ENCODE data around the gene EFHC2.
"Not testable (repeated sequence)": the region's sequence is repeated elsewhere in the genome, so short reads cannot be mapped to it uniquely, and the experiment has no call there.

Gene EFHC2

GRCh38 chrX:44253575-44253942, 89.9 kb downstream of the EFHC2 start:
- Histone ChIP-seq H3K27ac (ENCODE audit: low read depth, low read length) (no peak overlapping the region), H3K27me3 (ENCODE audit: control insufficient read depth in 1 of 2, insufficient read depth in 2 of 2, low read length in 2 of 2) (peaks cover 0 to 4% of the 10 kb centered on the region in 2 donors), H3K36me3 (ENCODE audit: insufficient read depth, low read length) (no peaks in the 10 kb centered on the region), H3K9ac (ENCODE audit: low read length) (no peak overlapping the region), H3K4me1 (ENCODE audit: insufficient read depth, low read length) (peaks cover 8% of the 10 kb centered on the region), H3K9me3 (ENCODE audit: low read length) (no peaks in the 10 kb centered on the region), H3K4me3 (ENCODE audit: low read depth in 1 of 2, low read length in 2 of 2) (peak overlapping the region in 1 of 2 donors; percentile 18)

DNA sequence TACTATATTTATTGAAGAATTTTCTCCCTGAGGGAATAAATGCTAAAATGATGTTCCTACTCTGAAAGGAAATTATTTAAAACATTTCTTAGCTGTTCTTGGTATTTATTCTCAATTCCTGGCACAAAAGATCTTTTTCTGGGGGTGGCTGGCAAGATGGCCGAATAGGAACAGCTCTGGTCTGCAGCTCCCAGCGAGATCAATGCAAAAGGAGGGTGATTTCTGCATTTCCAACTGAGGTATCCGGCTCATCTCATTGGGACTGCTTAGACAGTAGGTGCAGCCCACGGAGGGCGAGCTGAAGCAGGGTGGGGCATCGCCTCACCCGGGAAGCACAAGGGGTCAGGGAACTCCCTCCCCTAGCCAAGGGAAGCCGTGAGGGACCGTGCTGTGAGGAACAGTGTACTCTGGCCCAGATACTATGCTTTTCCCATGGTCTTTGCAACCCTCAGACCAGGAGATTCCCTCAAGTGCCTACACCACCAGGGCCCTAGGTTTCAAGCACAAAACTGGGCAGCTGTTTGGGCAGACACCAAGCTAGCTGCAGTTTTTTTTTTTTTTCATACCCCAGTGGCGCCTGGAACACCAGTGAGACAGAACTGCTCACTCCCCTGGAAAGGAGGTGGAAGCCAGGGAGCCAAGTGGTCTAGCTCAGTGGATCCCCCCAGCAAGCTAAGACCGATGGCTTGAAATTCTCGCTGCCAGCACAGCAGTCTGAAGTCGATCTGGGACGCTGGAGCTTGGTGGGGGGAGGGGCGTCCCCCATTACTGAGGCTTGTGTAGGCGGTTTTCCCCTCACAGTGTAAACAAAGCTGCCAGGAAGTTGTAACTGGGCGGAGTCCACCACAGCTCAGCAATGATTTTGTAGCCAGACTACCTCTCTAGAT, 90.5 kb downstream of the EFHC2 start:
- not testable (repeated sequence) for H3K27ac ChIP-seq (ENCODE audit: low read depth, low read length); H3K9ac ChIP-seq (ENCODE audit: low read length)
- peak overlapping the region in 1 of 2 donors; percentile 18 for H3K4me3 ChIP-seq (ENCODE audit: low read depth in 1 of 2, low read length in 2 of 2)

DNA sequence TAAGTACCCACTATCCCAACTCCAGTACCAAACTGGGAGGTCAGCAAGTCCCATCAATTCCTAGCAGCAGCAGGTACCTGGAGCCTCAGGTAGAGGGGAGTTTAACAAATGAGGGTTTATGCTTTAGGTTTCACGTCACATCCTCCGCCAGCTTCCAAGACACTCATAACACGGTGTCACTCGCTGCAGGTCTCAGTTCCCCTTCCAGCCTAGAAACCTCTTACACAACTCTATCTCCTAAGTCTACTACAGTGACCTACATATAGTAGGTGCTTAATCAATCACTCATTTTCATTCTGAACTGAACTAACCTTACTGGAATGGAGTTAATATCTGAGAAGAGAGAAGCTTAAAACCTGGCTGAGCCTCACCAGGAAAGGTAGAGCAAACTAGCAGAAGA, 96.0 kb downstream of the EFHC2 start:
- Histone ChIP-seq H3K9ac (ENCODE audit: low read length) (no peak overlapping the region), H3K27me3 (ENCODE audit: control insufficient read depth in 1 of 2, insufficient read depth in 2 of 2, low read length in 2 of 2) (peaks cover 0 to 10% of the 10 kb centered on the region in 2 donors)

More for the DNA sequence above, 90.5 kb downstream of the EFHC2 start:
- H3K9me3 ChIP-seq (ENCODE audit: low read length); H3K4me1 ChIP-seq (ENCODE audit: insufficient read depth, low read length); H3K36me3 ChIP-seq (ENCODE audit: insufficient read depth, low read length); H3K27me3 ChIP-seq (ENCODE audit: control insufficient read depth in 1 of 2, insufficient read depth in 2 of 2, low read length in 2 of 2): not testable (repeated sequence)

GRCh38 chrX:44246826-44247225, 96.6 kb downstream of the EFHC2 start:
- Histone ChIP-seq H3K4me3 (ENCODE audit: low read depth in 1 of 2, low read length in 2 of 2) (no peak overlapping the region), H3K27me3 (ENCODE audit: control insufficient read depth in 1 of 2, insufficient read depth in 2 of 2, low read length in 2 of 2) (peaks cover 0 to 5% of the 10 kb centered on the region in 2 donors), H3K36me3 (ENCODE audit: insufficient read depth, low read length) (no peaks in the 10 kb centered on the region), H3K27ac (ENCODE audit: low read depth, low read length) (no peak overlapping the region), H3K9ac (ENCODE audit: low read length) (no peak overlapping the region), H3K9me3 (ENCODE audit: low read length) (no peaks in the 10 kb centered on the region), H3K4me1 (ENCODE audit: insufficient read depth, low read length) (no peaks in the 10 kb centered on the region)

More for the DNA sequence above, 96.0 kb downstream of the EFHC2 start:
- Histone ChIP-seq H3K27ac (ENCODE audit: low read depth, low read length) (no peak overlapping the region), H3K4me3 (ENCODE audit: low read depth in 1 of 2, low read length in 2 of 2) (no peak overlapping the region), H3K36me3 (ENCODE audit: insufficient read depth, low read length) (no peaks in the 10 kb centered on the region), H3K4me1 (ENCODE audit: insufficient read depth, low read length) (no peaks in the 10 kb centered on the region), H3K9me3 (ENCODE audit: low read length) (no peaks in the 10 kb centered on the region)

DNA sequence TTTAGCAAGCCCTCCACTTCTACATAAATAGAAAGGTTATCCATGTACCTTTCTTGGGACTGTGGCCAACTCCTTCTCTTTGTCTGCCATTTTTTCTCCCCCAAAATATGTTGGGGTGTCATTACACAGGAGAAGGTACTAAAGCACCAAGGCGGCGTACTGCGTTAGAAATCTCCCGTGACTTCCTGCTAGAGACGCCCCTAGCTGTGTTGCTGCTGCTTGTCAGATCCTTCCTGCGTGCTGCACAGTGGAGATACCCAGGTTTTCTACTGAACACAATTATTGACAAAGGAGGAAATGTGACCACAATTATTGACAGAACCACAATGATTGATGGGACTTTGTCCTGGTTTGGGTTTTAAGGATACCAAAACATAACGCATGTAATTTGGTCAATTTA, 97.7 kb downstream of the EFHC2 start:
- no peak overlapping the region for H3K4me3 ChIP-seq (ENCODE audit: low read depth in 1 of 2, low read length in 2 of 2)
- no peak overlapping the region for H3K27ac ChIP-seq (ENCODE audit: low read depth, low read length)
- H3K27me3 ChIP-seq (ENCODE audit: control insufficient read depth in 1 of 2, insufficient read depth in 2 of 2, low read length in 2 of 2) = peaks cover 0 to 5% of the 10 kb centered on the region in 2 donors
- no peak overlapping the region for H3K9ac ChIP-seq (ENCODE audit: low read length)
- no peaks in the 10 kb centered on the region for H3K9me3 ChIP-seq (ENCODE audit: low read length)
- no peaks in the 10 kb centered on the region for H3K36me3 ChIP-seq (ENCODE audit: insufficient read depth, low read length)
- H3K4me1 ChIP-seq (ENCODE audit: insufficient read depth, low read length) = no peaks in the 10 kb centered on the region

- Histone ChIP-seq H3K4me1 (ENCODE audit: insufficient read depth, low read length) (no peaks in the 10 kb centered on the region), H3K36me3 (ENCODE audit: insufficient read depth, low read length) (no peaks in the 10 kb centered on the region), H3K9ac (ENCODE audit: low read length) (no peak overlapping the region), H3K27ac (ENCODE audit: low read depth, low read length) (no peak overlapping the region), H3K27me3 (ENCODE audit: control insufficient read depth in 1 of 2, insufficient read depth in 2 of 2, low read length in 2 of 2) (peaks cover 0 to 5% of the 10 kb centered on the region in 2 donors), H3K9me3 (ENCODE audit: low read length) (no peaks in the 10 kb centered on the region), H3K4me3 (ENCODE audit: low read depth in 1 of 2, low read length in 2 of 2) (no peak overlapping the region)
Measured at GRCh38 chrX:44244008-44244407, 99.5 kb downstream of the EFHC2 start.

DNA sequence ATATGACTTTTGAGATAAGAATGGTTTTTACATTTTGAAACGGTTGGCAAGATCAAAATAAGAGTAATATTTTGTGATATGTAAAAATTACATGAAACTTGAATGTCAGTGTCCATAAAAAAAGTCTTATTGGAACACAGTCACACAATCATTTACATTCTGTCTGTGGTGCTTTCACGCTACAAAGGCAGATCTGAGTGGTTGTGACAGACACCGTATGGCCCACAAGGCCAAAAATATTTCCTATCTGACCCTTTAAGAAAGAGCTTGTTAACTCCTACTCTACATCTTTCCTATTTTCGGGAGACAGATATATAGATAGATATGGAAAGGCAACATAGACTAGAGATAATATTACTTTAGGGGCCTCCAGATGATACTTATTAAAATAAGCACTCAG, 101.9 kb downstream of the EFHC2 start:
- Histone ChIP-seq H3K27ac (ENCODE audit: low read depth, low read length) (no peak overlapping the region), H3K36me3 (ENCODE audit: insufficient read depth, low read length) (no peaks in the 10 kb centered on the region), H3K27me3 (ENCODE audit: control insufficient read depth in 1 of 2, insufficient read depth in 2 of 2, low read length in 2 of 2) (peaks cover 0 to 5% of the 10 kb centered on the region in 2 donors), H3K4me1 (ENCODE audit: insufficient read depth, low read length) (no peaks in the 10 kb centered on the region), H3K9me3 (ENCODE audit: low read length) (no peaks in the 10 kb centered on the region), H3K4me3 (ENCODE audit: low read depth in 1 of 2, low read length in 2 of 2) (no peak overlapping the region), H3K9ac (ENCODE audit: low read length) (no peak overlapping the region)

- Histone ChIP-seq H3K27ac (ENCODE audit: low read depth, low read length) (no peak overlapping the region), H3K9ac (ENCODE audit: low read length) (no peak overlapping the region), H3K27me3 (ENCODE audit: control insufficient read depth in 1 of 2, insufficient read depth in 2 of 2, low read length in 2 of 2) (peaks cover 0 to 3% of the 10 kb centered on the region in 2 donors), H3K4me3 (ENCODE audit: low read depth in 1 of 2, low read length in 2 of 2) (no peak overlapping the region), H3K9me3 (ENCODE audit: low read length) (no peaks in the 10 kb centered on the region), H3K36me3 (ENCODE audit: insufficient read depth, low read length) (no peaks in the 10 kb centered on the region), H3K4me1 (ENCODE audit: insufficient read depth, low read length) (no peaks in the 10 kb centered on the region)
Measured at GRCh38 chrX:44240036-44240435, 103.4 kb downstream of the EFHC2 start.

DNA sequence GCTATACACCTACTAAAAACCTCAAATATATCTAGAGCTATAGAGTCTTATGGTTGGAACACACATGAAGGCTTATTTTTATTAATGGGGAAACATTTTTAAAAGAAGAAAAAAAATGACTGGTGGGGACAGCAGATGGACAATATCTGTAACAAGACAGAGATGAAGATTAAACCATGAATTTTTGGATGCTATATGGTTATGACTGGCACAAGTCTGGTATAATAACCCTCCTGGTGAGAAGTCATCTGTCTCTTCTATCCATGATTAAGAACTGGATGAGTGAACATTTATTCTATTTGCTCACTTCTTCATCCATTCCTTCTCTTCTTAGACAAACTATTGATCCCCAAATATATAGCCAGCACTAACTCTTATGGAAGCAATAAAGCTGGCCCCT, 104.4 kb downstream of the EFHC2 start:
- H3K4me3 ChIP-seq (ENCODE audit: low read depth in 1 of 2, low read length in 2 of 2) = no peak overlapping the region
- H3K36me3 ChIP-seq (ENCODE audit: insufficient read depth, low read length) = no peaks in the 10 kb centered on the region
- H3K27me3 ChIP-seq (ENCODE audit: control insufficient read depth in 1 of 2, insufficient read depth in 2 of 2, low read length in 2 of 2) = no peaks in the 10 kb centered on the region
- no peak overlapping the region for H3K27ac ChIP-seq (ENCODE audit: low read depth, low read length)
- H3K4me1 ChIP-seq (ENCODE audit: insufficient read depth, low read length) = peaks cover 3% of the 10 kb centered on the region
- no peak overlapping the region for H3K9ac ChIP-seq (ENCODE audit: low read length)
- H3K9me3 ChIP-seq (ENCODE audit: low read length) = no peaks in the 10 kb centered on the region

DNA sequence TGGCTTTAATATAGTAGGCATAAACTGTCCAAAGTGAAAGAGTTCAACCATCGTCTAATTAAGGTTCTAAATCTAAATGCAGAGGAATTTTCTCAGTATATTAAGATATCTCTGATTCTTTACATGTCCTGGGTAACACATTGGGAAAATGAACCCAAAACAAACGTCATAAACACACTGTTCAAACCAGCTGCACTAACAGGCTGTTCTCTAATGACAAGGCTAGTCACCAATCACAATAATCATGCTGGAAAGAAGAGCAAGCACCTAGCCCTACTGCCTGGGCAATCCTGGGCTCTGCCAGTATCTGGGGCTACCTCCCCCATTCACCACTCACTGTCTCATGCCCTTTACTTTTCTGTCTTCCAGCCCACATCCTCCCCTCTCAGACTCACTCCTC, 107.9 kb downstream of the EFHC2 start:
- no peak overlapping the region for H3K4me3 ChIP-seq (ENCODE audit: low read depth in 1 of 2, low read length in 2 of 2)
- no peaks in the 10 kb centered on the region for H3K36me3 ChIP-seq (ENCODE audit: insufficient read depth, low read length)
- no peaks in the 10 kb centered on the region for H3K27me3 ChIP-seq (ENCODE audit: control insufficient read depth in 1 of 2, insufficient read depth in 2 of 2, low read length in 2 of 2)
- peaks cover 3% of the 10 kb centered on the region for H3K4me1 ChIP-seq (ENCODE audit: insufficient read depth, low read length)
- no peak overlapping the region for H3K27ac ChIP-seq (ENCODE audit: low read depth, low read length)
- no peaks in the 10 kb centered on the region for H3K9me3 ChIP-seq (ENCODE audit: low read length)
- no peak overlapping the region for H3K9ac ChIP-seq (ENCODE audit: low read length)

GRCh38 chrX:44234541-44234940, 108.9 kb downstream of the EFHC2 start:
- H3K4me1 ChIP-seq (ENCODE audit: insufficient read depth, low read length) = peaks cover 3% of the 10 kb centered on the region
- H3K9me3 ChIP-seq (ENCODE audit: low read length) = no peaks in the 10 kb centered on the region
- no peaks in the 10 kb centered on the region for H3K27me3 ChIP-seq (ENCODE audit: control insufficient read depth in 1 of 2, insufficient read depth in 2 of 2, low read length in 2 of 2)
- H3K36me3 ChIP-seq (ENCODE audit: insufficient read depth, low read length) = no peaks in the 10 kb centered on the region
- H3K4me3 ChIP-seq (ENCODE audit: low read depth in 1 of 2, low read length in 2 of 2) = no peak overlapping the region
- no peak overlapping the region for H3K9ac ChIP-seq (ENCODE audit: low read length)
- H3K27ac ChIP-seq (ENCODE audit: low read depth, low read length) = no peak overlapping the region

DNA sequence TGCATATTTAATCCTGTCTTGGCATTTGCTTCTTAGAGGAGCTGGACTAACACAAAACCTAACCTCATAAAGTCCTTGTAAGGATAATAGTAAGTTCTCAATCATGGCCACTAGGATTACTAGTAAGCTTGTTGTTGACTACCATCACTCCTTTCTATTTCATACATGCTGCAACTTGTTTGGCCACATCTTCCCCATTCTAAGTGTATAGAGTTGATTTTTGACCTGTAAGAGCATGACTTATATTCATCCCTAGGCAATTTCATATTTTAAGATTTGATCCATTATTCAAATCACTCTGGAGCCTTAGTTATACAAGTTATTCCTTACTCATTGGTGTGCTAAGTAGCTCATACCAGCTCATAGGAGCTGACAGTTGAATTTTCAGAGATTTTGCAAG, 109.4 kb downstream of the EFHC2 start:
- Histone ChIP-seq H3K4me1 (ENCODE audit: insufficient read depth, low read length) (peaks cover 3% of the 10 kb centered on the region), H3K27me3 (ENCODE audit: control insufficient read depth in 1 of 2, insufficient read depth in 2 of 2, low read length in 2 of 2) (no peaks in the 10 kb centered on the region), H3K9me3 (ENCODE audit: low read length) (no peaks in the 10 kb centered on the region), H3K4me3 (ENCODE audit: low read depth in 1 of 2, low read length in 2 of 2) (no peak overlapping the region), H3K27ac (ENCODE audit: low read depth, low read length) (no peak overlapping the region), H3K36me3 (ENCODE audit: insufficient read depth, low read length) (no peaks in the 10 kb centered on the region), H3K9ac (ENCODE audit: low read length) (no peak overlapping the region)

All from muscle layer of colon (tissue), 2 donors.